RPMI8226 (cell line): ENCODE measurements around the gene CNOT11.
"Not testable (repeated sequence)": the region's sequence is repeated elsewhere in the genome, so short reads cannot be mapped to it uniquely, and the experiment has no call there.

ENCODE experiments used
- DNase-seq: peaks from one replicate; pipeline ENCODE4 v3.0.0-alpha.2; 2015

The CNOT11 gene

DNA sequence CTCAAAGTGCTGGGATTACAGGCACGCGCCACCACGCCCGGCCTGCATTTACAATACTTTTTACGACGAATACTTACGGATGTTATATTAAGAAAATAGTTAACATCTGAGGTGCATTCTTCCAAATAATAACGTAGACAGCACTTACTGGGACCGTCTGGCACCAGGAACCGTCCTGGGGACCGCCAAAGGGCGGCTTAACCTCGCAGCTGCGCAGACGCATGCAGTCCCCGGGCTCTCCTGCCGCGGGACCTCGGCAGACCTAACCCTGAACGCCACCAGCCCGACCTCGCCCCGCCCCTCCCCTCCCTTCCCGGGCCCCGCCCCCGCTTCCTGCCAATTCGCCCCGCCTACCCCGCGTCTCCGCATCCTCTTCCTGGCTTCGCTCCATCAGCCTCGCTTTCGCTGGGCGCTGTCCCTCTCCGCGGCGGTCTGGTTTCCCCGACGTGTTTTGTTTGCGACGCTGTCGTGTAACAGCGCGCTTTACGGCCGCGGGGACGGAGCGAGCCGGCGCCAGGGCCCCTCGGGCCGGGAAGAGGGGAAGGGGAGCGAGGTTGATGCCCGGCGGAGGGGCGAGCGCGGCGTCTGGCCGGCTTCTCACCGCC, at the start of gene CNOT11:
Gene CNOT11 (plus strand): TSS at position 479 of the 605 bp plus-strand sequence. CDS start 79 bp downstream, at position 558.
- DNase-seq = peak; percentile 99

DNA sequence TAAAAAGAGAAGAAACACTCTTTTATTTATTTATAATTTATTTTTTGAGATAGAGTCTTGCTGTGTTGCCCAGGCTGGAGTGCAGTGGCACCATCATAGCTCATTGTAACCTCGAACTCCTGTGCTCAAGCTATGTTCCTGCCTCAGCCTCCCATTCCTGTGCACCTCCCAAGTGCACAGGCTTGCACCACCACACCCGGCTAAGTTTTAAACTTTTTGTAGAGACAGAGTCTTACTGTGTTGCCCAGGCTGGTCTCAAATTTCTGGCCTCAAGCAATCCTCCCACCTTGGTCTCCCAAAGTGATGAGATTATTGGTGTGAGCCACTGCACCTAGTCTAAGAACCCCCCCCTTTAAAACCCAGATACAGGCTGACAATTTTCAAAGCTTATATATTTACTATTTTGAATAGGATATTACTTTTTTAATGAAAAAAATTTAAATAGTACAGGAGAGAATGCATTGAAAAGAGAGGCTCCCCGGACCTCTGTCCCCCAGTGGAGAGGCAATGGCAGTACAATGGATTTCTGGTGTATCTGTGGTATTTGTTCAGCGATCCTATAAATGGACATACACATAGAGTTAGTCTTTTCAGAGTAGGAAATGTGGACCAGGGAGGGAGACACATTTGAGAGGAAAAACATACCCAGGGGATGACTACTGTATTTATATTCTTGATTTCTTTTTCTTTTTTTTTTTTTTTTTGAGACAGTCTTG, 48.1 kb upstream of the CNOT11 start:
- peak; percentile 15 for DNase-seq

DNA sequence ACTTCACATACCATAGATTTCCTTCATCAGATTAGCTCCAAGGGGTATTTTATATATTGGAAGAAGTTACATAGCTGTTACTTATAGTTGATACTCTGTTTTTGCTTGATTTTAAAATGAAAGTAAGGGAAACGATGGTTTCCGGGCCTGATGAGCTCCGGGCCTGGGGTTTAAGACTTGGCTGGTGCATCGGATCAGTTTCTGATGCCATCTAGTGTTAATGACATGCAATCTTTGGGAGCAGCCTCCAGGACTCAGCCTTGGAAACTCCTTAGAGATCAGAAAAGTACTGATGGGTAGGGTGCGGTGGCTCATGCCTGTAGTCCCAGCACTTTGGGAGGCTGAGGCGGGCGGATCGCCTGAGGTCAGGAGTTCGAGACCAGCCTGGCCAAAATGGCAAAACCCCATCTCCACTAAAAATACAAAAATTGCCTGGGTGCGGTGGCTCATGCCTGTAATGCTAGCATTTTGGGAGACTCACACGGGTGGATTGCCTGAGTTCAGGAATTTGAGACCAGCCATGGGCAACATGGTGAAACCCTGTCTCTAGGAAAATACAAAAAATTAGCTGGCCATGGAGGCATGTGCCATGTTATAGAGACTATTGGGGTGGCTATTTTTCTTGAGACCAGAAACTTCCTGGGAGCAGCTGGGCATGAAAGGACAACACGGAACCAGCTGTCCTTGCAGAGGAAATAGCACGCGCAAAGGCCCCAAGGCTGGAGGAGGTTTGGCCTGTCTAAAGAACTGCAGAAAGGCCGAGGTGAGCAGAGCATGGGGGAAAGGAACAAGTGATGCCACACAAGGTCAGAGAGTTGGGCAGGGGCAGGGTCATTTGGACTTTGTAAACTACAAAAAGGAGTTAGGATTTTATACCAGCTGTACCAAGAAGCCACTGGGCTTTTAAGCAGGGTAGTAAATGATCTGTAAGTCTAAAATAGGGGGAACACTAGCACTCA, 46.9 kb upstream of the CNOT11 start:
- DNase-seq = peak; percentile 71

DNA sequence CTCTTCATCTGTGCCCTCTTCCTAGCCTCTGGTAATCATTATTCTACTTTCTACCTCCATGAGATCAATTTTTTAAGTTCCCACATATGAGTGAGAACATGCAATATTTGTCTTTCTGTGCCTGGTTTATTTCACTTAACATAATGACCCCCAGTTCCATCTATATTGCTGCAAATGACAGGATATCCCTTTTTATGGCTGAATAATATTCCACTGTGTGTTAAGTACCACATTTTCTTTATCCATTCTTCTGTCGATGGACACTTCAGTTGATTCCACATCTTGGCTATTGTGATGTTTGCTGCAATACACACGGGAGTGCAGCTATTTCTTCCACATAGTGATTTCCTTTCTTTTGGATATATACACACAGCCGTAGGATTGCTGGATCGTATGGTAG, 43.9 kb upstream of the CNOT11 start:
- DNase-seq = no peak

DNA sequence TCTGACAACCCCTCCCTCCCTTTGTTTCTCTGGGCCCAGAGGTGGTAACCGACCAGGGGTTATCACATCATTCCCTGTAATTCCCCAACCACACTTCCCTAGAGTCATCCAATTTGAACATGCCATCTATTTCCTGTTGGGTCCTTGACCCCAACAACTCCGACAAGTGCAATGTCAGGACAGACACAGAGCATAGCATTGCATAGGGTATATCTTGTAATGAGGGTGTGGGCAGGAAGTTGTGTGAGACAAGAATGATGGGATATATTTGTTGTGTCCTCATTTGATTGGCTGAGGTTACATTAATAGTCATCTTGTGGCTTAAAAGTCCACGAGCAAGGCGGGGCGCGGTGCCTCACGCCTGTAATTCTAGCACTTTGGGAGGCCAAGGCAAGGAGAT, 33.4 kb upstream of the CNOT11 start:
- DNase-seq = no peak

DNA sequence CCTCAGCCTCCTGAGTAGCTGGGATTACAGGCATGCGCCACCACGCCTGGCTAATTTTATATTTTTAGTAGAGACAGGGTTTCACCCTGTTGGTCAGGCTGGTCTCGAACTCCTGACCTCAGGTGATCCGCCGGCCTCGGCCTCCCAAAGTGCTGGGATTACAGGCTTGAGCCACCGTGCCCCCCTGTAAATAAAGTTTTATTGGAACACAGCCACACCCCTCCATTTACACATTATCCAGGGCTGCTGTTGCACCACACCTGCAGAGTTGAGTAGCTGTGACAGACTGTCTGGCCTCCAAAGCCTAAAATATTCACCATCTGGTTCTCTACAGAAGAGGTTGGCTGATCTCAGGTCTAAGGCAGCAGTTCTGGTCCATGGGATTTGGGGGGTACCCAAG, 32.6 kb upstream of the CNOT11 start:
- not testable (repeated sequence) for DNase-seq

DNA sequence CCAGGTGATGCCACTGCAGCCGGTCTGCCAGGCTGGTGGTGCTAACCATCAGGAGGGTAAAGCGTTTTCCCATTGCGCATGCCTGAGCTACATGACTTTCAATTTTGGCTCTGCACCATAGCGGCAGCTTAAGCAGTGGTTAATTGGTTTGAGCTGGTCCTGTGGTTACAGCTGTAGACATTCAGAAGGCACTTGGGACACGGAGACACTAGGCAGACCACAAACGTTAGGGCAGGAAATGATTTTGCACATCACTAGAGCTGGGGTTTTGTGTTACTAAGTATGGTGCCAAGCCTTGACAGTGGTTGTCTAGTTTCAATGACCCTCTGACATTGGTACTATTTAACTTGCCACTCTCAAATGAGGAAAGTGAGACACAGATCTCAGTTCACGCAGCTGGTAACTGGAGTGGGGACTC, 28.9 kb upstream of the CNOT11 start:
- peak; percentile 88 for DNase-seq

DNA sequence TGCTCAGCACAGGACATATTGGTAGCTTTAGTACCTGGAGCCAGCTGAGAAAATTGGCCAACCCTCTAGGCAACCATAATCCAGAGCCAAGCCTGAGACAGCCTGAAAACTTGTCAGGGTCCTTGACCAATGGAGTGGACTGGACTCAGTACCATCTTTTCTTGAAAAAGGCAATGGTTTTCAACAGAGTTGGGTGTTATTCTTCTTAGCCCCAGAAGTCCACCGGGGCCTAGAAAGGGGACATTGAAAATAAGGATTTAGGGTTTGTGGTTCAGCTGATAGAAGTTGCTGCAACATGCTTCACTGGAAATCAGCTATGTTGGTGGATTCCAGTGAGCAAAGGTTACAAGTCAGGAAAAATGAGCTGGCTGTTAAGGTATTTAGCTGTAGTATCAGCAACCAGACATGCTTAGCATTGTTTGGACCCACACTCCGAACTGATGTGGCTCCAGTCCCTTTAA, 22.1 kb upstream of the CNOT11 start:
- no peak for DNase-seq

DNA sequence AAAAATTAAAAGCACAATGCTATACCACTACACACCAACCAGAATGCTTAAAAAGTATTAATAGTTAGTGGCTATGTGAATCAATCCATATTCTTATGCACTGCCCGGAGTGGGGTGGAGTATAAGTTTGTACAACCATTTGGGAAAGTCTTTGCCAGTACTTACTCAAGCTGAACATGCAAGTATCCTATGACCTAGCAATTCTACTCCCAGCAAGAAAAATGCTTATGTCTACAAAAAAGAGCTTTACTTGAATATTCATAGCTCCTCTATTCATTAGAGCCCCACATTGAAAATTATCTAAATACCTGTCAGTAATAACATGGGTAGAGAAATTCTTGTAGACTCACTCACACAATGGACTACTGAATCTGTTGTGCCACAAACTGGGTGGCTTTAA, 21.4 kb upstream of the CNOT11 start:
- no peak for DNase-seq

DNA sequence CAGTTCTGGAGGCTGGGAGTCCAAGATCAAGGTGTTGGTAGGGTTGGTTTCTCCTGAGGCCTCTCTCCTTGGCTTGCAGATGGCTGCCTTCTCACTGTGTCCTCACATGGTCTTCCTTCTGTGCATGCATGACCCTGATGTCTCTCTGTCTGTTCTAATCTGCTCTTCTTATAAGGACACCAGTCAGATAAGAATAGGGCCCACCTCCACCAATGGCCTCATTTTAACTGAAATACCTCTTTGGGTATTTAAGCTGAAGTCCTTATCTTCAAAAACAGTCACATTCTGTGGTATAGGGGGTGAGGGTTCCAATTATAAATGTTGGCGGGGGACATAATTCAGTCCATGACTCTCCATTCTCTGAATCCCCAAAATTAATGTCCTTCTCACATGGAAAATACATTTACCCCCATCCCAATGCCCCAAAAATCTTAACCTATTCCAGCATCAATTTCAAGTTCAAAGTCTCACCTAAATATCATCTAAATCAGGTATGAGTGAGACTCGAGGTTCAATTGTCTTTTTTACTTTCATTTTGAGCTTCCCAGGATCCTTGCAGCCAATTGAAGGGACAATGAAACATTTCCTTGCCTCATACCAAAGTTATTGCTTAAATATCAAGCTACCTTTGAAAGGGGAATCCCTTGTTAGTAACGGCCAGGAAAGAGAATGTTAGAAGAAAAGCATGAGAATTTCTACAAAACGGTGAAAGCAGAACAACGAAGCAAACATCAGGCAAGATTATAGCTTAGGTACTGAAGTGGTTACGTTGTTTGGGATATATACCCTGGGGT, 20.6 kb upstream of the CNOT11 start:
- DNase-seq = no peak

DNA sequence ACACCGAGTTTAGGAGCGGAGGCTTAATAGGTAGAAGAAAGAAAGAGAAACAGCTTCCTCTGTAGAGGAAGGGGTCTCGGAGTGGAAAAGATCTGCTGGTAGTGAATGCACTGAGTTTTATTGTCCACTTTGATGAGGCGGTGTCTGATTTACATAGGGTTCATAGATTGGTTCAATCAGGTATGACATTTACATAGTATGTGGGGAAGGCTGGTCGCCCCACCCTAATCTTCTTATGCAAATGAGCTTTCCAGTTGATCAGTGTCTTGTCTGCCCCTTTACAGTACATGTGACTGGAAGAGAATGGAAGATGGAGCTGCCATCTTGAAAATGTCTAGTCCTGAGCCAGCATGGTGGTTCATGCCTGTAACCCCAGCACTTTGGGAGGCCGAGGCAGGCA, 19.9 kb upstream of the CNOT11 start:
- no peak for DNase-seq

DNA sequence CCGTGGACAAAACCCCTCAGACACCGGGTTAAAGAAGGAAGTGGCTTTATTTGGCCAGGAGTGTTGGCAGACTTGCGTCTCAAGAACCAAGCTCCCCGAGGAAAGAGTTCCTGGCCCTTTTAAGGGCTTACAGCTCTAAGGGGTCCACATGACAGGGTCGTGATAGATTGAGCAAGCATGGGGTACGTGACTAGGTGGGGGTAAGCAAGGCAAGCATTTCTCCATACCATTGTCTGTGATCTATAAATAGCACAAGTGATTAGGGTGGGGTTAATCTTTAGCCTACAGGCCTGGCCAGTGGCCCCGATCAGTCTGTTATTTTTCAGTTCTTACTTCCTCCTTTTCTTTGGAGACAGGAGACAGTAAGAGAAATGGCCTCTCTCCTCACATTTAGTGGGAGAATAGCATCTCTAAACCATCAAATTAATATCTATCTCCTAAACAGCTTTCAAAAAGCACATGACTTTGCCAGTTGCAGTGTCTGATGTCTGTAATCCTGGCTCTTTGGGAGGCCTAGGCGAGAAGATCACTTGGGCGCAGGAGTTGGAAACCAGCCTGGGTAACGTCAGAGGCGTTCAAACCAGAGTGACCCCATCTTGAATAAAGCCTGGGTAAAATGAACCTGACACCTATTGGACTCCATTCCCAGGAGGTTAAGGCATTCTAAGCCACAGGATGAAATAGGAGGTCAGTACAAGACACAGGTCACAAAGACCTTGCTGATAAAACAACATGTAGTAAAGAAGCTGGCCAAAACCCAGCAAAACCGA, 18.3 kb upstream of the CNOT11 start:
- DNase-seq = no peak

DNA sequence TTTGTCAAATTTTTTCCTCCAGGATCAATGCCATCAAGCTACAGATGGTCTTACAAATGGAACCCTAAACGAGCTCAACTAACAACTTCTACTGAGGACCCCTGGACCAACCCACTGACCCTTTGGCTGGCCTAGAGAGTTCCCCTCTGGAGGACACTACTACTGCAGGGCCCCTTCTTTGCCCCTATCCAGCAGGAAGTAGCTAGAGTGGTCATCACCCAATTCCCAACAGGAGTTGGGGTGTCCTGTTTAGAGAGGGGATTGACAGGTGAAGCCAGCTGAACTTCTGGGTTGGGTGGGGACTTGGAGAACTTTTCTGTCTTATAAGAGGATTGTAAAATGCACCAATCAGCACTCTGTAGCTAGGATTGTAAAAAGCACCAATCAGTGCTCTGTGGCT, 16.7 kb upstream of the CNOT11 start:
- not testable (repeated sequence) for DNase-seq

DNA sequence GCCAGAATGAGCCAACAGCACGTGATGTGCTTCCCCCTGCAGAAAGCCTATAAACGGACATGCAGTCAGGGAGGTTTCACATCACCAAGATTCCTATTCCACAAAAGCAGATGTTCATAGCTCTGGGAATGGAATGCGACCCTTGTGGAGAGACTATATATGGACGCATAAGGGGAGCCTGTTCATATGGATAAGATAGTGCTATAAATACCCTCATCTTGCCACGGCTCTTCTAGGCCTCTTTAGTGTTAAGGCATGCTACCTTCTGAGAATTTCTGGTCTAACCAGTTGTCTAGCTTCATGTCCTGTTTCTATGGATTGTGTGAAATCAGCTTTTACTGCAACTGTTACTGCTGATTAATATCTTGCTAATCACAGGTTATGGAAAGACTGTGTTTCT, 14.7 kb upstream of the CNOT11 start:
- not testable (repeated sequence) for DNase-seq

DNA sequence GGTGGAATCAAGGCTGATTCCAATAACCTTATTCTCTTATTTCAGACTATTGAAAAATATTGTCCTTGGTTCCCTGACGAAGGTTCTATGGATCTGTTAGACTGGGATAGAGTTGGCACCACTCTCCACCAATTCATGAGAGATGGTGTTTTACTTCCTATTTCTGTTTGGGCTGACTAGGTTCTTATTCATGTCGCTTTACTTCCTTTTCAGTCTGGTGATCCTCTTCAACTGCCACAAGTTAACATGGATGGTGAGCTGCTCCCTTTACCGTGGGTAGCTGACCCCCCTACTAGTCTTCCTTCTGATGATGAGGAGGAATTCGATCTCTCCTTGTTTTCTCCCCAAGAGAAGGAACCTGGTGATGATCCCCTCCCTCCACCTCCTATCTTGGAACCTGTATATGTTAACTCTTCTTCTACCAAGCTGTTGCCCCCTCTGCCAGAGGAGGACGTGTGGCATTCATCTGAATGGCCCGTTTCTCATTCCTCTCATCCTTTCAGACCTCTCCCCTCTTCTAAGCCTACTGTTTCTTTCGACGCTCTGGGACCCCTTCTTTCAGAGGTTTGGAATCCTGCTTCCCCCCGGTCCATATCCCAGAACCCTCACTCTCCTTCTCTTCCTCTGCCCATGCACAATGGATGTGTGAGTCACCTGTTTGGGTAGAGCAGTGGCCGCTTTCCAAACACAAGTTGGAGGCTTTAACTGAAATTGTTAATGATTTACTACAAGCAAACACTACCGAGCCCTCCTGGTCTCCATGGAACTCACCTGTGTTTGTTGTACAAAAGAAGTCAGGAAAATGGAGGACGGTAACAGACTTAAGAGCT, 13.5 kb upstream of the CNOT11 start:
- DNase-seq = no peak

DNA sequence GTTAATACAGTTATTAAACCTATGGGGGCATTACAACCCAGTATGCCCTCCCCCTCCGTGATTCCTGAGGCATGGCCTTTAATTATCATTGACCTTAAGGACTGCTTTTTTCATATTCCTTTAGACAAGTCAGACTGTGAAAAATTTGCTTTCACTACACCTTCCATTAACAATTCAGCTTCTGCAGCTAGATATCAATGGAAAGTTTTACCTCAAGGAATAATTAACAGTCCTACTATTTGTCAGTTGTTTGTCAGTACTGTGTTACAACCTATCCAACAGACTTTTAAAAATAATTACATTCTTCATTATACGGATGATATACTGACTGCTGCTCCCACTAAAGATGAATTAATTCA, 12.9 kb upstream of the CNOT11 start:
- DNase-seq = not testable (repeated sequence)

DNA sequence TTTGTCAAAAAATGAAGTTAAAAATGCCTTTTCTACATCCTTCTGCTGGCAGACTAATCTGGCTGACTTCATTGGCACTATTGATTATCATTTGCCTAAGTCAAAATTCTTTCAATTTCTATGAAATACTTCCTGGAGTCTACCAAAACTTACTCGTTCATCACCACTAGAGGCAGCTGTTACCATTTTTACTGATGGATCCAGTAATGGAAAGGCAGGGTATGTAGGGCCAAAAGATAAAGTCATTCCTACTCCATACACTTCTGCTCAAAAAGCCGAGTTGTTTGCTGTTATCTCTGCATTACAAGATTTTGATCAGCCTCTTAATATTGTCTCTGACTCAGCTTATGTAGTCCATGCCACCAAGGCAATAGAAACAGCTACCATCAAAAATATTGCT, 12.0 kb upstream of the CNOT11 start:
- DNase-seq = not testable (repeated sequence)

DNA sequence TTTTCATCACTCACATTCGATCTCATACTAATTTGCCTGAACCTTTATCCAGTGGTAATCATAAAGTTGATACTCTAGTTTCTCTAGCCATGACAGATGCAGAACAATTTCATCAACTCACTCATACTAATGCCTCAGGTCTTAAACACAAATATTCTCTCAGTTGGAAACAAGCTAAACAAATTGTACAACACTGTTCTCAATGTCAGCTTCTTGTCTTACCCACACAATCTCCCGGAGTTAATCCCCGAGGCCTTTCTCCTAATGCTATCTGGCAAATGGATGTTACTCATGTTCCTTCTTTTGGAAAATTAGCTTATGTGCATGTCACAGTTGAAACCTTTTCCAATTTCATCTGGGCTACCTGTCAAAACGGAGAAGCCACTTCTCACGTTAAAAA, 11.5 kb upstream of the CNOT11 start:
- no peak for DNase-seq

DNA sequence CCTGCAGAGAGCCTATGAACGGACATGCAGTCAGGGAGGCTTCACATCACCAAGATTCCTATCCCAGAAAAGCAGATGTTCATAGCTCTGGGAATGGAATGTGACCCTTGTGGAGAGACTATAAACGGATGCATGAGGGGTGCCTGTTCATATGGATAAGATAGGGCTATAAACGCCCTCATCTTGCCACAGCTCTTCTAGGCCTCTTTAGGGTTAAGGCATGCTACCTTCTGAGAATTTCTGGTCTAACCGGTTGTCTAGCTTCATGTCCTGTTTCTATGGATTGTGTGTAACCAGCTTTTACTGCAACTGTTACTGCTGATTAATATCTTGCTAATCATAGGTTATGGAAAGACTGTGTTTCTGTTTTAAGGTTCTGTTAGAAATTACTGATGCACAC, 8.3 kb upstream of the CNOT11 start:
- not testable (repeated sequence) for DNase-seq

DNA sequence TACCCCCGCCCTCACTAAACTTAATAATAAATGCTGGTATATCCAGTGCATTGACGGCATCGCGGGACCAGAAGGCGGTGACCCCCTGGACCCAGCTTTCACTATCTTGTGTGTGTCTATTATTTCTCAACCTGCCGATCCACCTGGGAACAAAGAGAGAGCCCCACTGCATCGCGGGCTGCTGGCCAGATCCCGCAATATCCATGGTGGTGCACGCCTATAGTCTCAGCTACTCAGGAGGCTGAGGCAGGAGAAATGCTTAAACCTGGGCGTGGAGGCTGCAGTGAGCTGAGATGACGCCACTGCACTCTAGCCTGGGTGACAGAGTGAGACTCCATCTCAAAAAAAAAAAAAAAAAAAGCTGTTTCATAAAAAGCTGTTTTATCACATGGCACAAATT, 7.8 kb upstream of the CNOT11 start:
- DNase-seq = not testable (repeated sequence)

DNA sequence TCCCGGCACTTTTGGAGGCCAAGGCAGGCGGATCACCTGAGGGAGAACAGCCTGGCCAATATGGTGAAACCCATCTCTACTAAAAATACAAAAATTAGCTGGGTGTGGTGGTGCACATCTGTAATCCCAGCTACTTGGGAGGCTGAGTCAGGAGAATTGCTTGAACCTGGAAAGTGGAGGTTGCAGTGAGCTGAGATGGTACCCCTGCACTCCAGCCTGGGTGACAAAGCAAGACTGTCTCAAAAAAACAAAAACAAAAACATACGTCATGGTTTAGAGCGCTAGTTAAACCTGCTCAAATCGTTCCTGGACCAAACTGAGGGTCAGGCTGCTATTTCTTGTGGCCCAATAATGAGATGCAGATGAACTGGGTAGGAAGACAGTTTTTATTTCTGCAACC, 7.2 kb upstream of the CNOT11 start:
- not testable (repeated sequence) for DNase-seq
